Upper lobe of left lung (tissue), 4 donors: ENCODE measurements around the gene THNSL1.

Source experiments
- EP300 ChIP-seq, 4 donors: sonication (generic); formaldehyde crosslinking; IDR thresholded peaks; one replicate each; pipeline ENCODE4 v1.5.1; 2017; ENCODE audit warnings: antibody characterized with exemption in 4 of 4, control low read depth in 2 of 4
- POLR2A ChIP-seq, 4 donors: fragments of 450-650 bp; IDR thresholded peaks; one replicate each; pipeline ENCODE4 v1.5.1; 2016 to 2017; ENCODE audit warnings: antibody characterized with exemption in 4 of 4, mild to moderate bottlenecking in 2 of 4
- TF ChIP-seq, protein P1 (sequence below), 6 experiments: fragments of 450-650 bp in 4 of 6; fragments of 200-600 bp in 2 of 6; sonication (generic) in 2 of 6; IDR thresholded peaks; one replicate each; pipeline ENCODE4 v1.5.1; 2016 to 2019; ENCODE audit warnings: antibody characterized with exemption in 6 of 6

DNA sequence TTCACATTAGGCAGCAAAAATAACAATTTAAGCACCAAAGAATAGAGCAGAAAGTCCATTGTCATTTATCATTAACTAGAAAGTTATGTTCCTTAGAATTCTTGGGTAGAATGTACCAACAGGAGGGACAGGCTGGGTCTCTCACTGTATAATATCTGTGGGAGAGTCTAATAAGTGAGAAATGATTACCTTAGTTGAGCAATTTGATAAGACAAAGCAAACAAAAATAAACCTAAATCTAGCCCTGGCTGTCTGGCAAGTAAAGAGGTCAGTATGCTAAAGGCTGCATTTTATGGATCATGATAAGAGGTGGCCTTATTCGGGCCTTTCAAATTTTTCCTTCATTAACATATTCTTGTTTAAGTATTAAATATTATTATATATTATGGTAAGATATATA, 35.6 kb downstream of the THNSL1 start:
- TF ChIP-seq POLR2A (IDR thresholded peaks at IDR 0.05): no peak
- TF ChIP-seq, protein P1, sequence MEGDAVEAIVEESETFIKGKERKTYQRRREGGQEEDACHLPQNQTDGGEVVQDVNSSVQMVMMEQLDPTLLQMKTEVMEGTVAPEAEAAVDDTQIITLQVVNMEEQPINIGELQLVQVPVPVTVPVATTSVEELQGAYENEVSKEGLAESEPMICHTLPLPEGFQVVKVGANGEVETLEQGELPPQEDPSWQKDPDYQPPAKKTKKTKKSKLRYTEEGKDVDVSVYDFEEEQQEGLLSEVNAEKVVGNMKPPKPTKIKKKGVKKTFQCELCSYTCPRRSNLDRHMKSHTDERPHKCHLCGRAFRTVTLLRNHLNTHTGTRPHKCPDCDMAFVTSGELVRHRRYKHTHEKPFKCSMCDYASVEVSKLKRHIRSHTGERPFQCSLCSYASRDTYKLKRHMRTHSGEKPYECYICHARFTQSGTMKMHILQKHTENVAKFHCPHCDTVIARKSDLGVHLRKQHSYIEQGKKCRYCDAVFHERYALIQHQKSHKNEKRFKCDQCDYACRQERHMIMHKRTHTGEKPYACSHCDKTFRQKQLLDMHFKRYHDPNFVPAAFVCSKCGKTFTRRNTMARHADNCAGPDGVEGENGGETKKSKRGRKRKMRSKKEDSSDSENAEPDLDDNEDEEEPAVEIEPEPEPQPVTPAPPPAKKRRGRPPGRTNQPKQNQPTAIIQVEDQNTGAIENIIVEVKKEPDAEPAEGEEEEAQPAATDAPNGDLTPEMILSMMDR (IDR thresholded peaks at IDR 0.05): no peak
- TF ChIP-seq EP300 (IDR thresholded peaks at IDR 0.05): no peak
